CD4-positive, alpha-beta T cell treated with Interleukin-15 for 1 hour (primary cell): Measurements from ENCODE around the gene SMIM36.
"Not testable (repeated sequence)": the region's sequence is repeated elsewhere in the genome, so short reads cannot be mapped to it uniquely, and the experiment has no call there.

ENCODE experiments used
- DNase-seq: peaks from one replicate; pipeline ENCODE4 v3.0.0-alpha.2; 2020

The SMIM36 gene

DNA sequence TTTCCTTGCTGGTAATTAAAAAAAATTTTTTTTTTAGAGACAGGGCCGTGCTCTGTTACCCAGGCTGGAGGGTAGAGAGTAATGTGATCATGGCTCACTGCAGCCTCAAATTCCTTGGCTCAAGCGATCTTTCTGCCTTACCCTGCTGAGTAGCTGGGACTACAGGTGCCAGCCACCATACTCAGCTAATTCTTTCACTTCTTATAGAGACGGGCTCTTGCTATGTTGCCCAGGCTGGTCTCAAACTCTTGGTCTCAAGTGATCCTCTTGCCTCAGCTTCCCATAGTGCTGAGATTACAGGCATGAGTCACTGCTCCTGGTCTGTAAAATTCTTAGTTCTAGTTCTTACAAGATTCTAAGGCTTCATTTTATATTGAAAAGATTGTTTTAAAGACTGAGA is 11.1 kb downstream of the SMIM36 start:
- DNase-seq = no peak

DNA sequence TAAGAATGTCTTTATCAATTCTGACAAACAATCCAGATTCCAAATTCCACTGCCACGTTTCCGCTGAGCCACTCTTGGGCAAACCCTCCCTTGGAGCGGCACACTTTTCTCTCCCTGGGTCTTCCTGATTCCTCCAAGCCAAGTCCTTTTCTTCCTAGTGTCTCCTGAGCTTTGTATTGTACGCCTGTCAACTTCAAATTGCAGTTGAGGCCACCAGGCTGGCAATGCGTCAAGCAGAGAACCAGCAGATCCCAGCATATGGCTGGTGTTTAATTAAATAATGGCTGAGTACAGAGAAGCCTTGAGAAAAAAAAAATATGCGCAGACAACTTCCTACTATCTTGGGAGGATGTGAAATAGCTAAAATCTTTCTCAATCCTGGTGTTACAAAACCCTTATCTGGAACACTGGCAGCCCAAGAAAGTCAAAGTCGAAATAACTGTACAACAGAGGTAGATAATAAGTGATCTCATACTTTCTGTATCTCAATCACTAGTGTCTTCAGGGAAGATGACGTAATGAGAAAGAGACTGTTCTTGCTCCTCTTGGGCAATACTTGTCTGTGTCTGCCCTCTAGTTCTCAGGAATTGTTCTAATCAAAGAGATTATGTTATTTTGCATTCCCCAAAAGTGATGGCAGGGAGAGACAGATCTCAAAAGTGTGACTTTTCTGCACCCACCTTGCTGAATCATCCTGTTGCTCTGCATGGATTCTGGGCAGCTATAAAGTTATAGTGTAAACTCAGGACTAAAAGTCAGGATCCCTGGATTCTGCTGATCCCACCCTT is 15.0 kb downstream of the SMIM36 start:
- no peak for DNase-seq

DNA sequence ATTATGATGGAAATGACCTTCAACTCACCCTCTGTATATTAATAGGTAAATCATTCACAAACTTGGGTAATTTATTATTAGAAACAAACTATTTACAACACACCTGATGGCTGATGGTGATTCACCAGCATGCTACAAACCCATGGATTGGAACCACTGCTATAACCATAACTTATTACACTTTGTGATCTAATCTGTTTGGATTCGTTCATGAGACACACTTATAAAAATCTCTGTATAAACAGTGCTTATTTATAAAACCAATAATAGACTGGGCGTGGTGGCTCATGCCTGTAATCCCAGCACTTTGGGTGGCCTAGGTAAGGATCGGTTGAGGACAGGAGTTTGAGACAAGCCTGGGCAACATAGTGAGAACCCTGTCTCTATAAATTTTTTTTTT is 16.0 kb downstream of the SMIM36 start:
- DNase-seq = no peak

DNA sequence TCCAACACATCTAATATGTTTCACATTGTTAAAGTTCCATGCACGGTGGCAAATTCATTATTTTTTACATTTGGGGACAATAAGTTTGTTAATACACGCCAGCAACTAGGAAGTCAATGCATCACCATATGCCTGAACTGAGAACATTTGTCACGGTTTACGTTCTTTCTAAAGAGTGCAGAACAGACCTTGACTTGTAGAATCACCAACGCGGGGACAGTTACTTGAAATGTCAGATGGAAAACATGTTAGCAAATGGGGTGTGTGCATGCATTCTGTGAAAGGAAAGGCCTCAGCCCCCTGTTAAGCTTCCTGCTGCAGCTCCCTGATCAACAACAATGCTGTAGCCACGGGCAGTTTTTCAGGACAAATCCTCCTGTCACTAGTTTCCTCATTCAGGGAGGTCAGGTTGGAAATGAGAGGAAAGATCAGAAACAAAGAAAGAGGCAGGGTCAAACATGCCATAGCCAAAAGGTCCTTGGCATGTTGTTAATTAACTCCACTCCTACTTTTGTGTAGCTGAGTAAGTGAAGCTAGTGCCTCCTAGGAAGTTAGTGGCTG is 18.4 kb downstream of the SMIM36 start:
- DNase-seq = no peak

DNA sequence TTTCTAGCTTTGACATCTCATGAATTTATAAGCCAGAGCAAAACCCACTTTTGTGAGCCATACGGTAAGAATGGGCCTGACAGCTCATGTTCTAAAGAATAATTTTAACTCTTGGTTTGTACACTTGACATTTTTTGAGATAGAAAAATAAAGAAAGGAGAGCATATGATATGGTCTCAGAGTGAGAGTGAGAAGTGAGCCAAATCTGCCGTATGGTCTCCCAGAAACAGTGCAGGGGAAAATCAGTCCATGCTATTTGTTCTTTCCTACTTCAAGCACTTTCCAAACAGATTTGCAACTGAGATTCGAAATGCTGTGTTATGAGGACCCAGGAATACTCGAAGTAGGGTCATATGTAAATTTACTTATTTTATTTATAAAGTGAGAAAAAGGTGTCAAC is 20.9 kb downstream of the SMIM36 start:
- no peak for DNase-seq

DNA sequence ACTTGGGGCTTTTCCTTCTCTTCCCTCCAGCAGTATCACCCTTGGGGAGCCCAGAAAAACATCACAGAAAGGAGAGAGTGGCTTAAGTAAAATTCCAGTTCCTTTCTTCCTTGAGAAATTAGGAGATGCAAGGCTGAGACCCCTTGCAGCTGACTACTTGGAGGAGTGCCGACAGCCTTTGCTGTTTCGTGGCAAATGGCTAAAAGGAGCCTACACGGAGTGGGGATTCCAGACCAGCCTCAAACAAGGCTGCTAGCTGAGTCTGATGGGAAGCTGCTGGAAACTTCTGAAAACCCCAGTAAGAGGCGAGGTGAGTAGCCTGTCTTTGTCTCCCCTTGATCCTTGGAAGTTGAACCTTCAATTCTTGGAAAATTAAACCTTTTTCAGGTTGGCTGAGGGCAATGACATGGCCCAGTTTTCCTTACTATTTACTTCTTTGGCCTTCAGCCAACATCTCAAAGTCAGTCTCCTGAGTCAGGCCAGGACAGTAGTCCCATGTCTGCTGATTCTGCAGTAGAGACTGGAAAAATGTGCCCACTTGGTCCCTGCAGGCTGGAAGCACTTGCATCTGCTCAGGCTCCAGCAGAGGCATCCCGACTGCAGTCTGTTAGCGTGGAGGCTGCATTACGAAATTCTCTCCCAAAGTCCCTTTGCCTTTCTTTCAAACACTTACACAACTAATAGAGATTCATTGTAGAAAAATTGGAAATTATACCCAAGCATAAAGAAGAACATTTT is 23.4 kb downstream of the SMIM36 start:
- no peak for DNase-seq

DNA sequence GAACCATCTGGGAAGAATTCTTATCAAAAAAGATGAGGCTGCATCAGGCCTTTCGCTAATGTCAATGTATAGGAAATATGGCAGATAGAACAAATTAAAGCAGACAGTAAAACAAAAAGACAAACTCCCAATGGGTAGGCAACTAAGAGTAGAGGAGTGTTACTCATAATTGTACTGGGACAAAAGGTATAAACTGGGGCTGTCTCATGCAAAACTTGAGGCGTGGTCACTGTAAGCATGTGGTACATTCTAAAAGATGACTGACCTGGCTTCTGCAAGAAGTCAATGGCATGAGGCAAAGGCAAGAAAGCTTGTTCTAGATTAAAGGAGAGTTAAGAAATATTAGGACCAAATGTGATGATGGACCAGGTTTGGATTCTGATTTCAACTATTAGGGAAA is 26.7 kb downstream of the SMIM36 start:
- no peak for DNase-seq

DNA sequence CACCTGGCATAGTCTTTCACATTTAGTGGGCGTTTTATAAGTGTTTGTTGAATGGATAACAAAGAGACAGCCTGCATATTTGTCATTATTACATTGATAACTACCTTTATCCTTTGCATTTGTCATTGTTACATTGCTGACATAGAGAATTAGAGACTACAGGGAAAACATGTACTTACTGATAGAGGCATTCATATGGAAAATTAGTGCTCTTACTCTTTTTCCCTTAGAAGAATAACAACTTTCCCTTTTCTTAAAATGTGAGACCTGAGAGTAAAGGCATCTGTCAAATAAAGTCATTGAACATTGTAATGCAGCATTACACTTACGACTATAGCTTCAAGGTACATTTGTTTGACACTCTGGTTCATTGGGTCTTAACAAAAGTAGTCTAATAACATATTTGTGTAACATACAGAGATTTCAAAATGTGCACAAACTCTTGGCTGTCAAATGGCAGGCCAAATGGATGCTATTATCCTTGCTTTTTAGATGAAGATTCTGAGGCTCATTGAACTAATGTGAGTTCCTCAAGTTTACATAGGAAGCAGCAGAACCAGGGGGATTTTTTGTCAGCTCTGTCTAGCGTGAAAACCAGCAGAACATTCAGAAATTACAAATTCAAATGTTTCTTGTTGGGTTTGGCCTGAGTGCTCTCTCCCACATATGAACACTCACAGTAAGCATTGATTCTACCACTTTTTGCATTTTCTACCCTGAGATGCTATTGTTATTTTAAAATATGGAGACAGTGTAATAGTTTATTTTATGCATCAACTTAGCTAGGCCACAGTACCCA is 28.5 kb downstream of the SMIM36 start:
- DNase-seq = no peak

DNA sequence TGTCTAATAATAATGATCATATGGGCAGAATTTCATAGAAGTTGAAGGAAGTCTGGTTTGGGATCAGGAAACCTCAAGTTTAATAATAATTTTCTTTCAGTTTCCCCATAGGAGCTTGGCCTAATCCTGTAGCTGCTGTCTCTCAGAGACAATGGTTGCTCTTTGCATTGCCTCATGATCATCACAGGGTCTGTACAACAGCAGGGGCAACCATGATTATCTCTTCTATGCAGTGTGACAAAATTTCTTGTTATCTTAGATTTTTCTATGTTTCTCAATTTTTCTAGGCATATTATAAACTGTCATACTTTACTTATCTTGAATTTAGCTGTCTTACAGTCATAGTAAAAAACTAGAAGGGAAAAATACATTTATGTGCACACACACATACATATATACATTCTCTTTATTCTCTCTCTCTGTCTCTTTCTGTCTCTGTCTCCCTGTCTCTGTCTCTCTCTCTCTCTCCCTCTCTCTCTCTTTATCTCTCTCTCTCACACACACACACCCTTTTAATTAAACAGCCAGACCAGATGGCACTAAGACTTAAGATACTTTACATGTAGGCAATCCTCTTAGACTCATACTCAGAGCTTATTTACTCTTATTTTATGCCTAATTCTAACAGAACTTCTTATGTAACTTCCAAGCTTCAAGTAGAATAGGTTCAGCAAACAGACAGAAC is 30.5 kb downstream of the SMIM36 start:
- DNase-seq = no peak

DNA sequence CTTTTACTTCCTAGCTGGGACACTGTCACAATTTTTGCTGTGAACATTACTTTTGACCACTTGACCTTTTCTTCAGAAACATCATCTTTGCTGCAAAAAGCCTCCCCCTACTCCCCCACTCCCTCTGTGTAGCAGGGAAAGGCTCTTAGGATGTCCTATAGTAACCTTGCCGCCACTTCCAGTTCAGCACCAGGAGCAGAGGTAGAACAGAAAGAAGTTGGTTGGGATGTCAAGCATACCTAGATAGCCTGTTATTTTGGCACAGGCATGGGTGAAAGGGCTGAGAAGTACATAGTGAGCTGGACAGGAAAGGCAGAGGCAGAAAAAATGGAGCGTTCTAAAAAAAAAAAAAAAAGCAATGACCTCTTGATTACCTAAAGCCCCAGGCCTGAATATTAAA is 31.3 kb downstream of the SMIM36 start:
- DNase-seq = no peak

DNA sequence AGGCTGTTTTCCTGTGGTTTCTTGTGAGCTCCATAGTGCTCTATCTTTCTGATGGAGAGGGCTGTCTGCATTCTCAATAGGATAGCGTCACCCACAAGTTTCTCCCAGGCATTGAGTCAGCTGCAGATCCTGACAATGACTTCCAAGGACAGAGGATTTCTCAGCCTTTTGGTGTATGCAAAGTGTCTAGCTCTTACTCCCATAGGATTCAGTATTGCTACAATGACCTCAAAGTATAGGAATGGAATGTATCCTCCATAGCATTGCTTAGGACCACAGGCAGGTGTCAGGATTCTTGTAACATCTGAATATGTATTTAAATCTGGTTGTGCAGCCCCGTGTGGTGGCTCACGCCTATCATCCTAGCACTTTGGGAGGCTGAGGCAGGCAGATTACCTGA is 32.3 kb downstream of the SMIM36 start:
- DNase-seq = no peak

DNA sequence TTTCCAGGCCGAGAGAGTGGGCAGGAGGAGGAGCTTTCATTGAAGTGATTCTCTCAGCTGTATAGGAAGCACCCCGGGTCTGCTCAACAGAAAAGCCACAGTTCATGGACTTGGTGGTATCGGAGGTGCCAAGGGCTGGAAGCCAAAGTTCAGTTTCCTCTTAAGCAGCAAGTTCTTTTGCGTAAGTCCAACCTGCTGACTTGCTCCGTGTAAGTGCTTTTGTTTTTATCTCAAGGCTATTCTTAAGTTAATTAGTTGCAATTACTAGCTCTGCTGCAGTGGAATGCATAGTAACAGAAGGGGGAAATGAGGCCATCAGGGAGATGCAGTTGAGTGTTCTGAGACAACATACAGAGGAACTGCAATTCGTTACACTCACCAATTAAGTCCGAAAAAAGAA is 44.6 kb downstream of the SMIM36 start:
- no peak for DNase-seq

DNA sequence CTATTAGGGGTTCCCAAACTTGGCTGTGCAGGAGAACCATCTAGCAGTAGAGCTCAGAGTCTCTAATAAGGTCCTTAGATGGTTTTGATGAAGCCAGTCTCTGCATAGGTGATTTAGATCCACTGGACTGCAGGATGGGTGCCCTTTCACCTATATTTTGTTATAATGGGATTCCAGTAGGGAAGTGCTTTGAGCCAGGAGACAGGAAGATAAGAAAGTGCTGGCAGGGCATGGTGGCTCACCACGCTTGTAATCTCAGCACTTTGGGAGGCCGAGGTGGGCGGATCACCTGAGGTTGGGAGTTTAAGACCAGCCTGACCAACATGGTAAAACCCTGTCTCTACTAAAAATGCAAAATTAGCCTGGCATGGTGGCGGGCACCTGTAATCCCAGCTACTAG is 45.5 kb downstream of the SMIM36 start:
- DNase-seq = not testable (repeated sequence)

DNA sequence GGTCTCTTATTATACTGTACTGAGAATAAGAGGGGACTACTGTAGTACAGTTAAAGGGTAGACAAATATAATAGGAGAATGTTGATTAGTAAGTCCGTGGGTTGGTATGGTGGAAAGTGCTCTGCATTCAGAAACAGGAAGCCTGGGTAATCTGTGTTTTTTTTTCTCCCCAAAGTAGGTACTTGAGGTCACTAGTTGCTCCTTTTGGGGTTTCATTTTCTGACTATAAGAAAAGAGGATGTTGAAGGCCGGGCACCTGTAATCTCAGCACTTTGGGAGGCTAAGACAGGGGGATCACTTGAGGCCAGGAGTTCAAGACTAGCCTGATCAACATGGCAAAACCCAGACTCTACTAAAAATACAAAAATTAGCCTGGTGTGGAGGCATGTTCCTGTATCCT is 47.7 kb downstream of the SMIM36 start:
- DNase-seq = no peak

DNA sequence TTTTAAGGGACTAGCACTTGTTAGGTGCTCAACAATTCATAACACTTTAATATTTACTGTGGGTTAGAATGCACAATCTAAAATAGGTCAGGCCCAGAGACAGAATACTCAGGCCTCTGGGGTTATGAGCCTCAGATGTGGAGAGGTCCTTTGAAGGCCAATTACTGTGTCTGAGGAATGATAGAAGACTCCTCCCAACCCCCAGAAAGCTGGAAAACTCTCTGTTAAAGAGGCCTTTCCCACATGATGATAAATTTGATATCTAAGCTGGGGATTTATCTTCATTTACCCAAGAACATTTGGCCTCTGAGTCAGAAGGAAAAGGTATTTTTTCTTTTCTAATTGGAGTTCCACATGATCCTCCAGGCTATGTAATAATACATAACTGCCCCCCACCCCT is 48.5 kb downstream of the SMIM36 start:
- DNase-seq = no peak

DNA sequence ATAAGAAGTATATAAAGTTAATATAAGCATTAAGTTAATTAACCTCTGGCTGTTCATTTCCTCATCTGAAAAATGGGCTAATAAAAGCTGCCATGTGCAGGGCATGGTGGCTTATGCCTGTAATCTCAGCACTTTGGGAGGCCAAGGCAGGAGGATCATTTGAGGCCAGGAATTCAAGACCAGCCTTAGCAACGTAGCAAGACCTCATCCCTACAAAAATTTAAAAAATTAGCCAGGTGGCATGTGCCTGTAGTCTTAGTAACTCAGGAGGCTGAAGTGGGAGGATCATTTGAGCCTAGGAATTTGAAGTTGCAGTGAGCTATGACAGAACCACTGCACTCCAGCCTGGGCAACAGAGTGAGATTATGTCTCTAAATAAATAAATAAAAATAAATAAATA is 49.0 kb downstream of the SMIM36 start:
- DNase-seq = no peak

DNA sequence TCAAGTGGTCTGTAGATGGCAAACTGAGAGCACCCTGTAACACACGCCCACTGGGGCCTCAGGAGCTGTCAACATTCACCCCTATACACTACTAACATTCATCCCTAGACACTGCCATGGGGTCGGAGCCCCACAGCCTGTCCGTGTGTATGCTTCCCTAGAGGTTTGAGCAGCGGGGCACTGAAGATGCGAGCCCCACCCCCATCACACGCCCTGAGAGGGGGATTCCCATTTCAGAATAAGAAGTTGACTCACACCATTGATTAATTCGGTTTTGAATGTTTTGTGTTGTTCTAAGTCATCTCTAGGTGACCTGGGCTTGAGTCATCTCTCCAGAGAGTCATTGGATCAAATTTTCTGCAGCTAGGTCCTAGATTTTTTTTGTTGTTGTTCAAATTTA is 52.3 kb downstream of the SMIM36 start:
- DNase-seq = no peak

DNA sequence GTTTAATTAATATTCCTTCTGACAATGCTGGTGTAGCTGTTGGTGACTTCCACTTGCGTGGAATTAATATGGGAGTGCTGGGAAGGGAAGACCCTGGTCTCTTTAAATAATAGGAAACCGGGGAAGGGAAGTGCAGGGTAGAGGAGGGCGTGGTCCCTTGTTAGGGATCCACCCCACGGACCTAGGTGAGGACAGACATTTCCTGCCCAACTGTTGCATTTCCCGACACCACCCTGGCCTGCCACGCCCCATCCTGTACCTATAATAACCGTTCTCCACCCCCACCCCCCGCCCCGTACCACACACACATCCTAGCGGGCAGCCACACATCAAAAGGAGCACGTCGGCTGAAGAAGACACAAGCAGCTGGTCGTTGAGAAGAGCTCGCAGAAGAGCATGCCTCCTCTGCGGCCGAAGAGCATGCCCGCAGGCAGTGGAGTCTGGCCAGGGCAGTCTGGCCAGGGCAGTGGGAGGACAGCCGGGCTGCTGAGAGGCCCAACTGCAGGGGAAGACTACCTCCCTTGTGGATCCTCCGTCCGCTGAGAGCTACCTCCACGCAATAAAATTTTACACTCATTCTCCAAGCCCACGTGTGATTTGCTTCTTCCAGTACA is 52.9 kb downstream of the SMIM36 start:
- no peak for DNase-seq

DNA sequence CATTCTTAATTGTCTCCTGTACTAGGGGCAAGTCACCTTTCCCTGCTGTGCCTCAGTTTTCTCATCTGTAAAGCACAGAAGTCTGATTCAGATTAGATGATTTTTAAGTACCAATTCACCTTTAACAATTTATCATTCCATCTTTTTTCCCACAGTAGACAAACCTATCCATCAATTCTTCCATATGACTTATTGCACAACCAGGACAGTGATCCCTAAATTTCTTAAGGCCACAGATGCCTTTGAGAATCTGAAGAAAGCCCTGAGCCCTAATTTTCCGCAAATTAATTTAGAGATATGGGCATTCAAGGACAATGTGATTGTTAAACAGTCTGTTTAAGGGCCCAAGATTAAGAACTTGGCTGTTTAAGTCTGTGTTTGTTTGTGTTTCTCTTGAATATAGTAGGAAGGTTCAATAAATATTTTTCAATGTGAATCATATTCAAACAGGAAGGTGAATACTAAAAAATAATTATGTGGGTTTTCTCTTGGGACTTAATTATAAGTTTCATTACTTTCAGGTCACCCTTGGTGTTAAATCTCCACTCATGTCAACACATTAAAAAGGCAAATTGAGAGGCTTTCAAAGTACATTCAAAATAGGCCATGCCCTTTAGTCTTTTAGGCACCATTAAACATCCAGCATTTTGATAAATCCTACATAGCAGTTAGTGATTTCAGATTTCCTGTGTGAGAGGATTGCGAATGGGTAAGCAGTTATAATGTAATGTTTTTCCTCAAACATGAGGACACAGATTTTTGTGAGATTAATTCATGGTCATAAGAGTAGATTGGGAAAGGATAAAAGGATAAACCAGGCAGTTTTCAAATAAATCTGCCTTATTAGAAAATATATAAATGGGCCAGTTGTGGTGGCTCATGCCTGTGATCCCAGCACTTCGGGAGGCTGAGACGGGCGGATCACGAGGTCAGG is 54.7 kb downstream of the SMIM36 start:
- DNase-seq = no peak

DNA sequence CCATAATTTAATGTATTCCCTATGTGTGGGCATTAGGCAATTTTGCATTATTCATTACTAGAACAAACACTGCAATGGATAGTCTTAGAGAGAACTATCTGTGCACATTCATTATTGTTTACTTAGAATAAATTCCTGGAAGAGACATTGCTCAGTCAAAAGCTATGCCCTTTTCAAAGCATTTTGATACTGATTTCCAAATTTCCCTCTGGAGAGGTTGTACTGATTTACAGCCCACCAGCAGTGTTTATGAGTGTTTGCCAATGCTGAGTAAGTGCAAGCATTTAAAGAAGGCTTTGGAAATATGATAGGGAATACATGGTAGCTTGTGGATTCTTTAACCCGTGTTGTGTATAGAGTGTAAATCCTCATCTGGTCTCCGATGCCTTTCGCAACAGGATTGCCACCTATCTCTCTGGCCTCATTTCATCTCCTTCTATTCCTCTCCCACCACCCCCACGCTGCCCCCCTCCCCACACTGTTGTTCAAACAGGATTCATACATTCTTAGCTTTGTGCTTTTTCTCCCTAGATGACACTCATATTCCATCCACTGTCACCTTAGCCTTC is 56.3 kb downstream of the SMIM36 start:
- DNase-seq = no peak
